ENCODE measurements around the gene ESPNL. TPM values are rescaled to one million over a fixed set of nuclear protein-coding genes. Genes with fewer than 3 reads are reported as not detected.

The ESPNL gene
- total and polyA plus RNA-seq, 2 of the 4 experiments (the other 2 are of a cell fraction) = 2.0 TPM

GRCh38 chr2:238064376-238064775 lies 35.8 kb upstream of the ESPNL start:
- Histone ChIP-seq H3K56ac (ENCODE audit: extremely low read depth, insufficient read depth, low read length) (no peak overlapping the region), H2AFZ (replicated peaks; ENCODE audit: low read length, poor library complexity) (no peak overlapping the region), H3K14ac (replicated peaks; ENCODE audit: low read depth, low read length) (no peak overlapping the region), H3K4me3 (ENCODE audit: insufficient read depth, low read depth, low read length) (no peak overlapping the region), H2BK20ac (ENCODE audit: low read depth, low read length) (no peak overlapping the region), H4K20me1 (ENCODE audit: insufficient read depth, low read length) (no peaks in the 10 kb centered on the region), H2AK5ac (ENCODE audit: low read depth, low read length) (no peak overlapping the region), H3K4ac (ENCODE audit: low read depth, low read length) (no peak overlapping the region), H4K8ac (ENCODE audit: low read depth in 2 of 2, low read length in 2 of 2) (no peak overlapping the region), H4K5ac (ENCODE audit: low read depth, low read length) (no peak overlapping the region), H3K9ac (ENCODE audit: low read depth, low read length) (no peak overlapping the region), H3K18ac (ENCODE audit: low read depth, low read length) (no peak overlapping the region), H3K4me1 (ENCODE audit: control insufficient read depth, insufficient read depth, low read length) (no peaks in the 10 kb centered on the region; the same call in 1 of the 2 replicates), H3K79me1 (ENCODE audit: low read depth in 1 of 2, low read length in 2 of 2) (peaks cover 8 to 32% of the 10 kb centered on the region in 2 experiments), H3K36me3 (ENCODE audit: control insufficient read depth, insufficient read depth, low read length) (peaks cover 13% of the 10 kb centered on the region), H2BK120ac (ENCODE audit: low read depth, low read length) (no peak overlapping the region), H3K23ac (ENCODE audit: low read depth, low read length) (no peak overlapping the region), H3K27ac (ENCODE audit: insufficient read depth, low read length) (no peak overlapping the region), H3K9me1 (ENCODE audit: insufficient read depth, low read length) (no peaks in the 10 kb centered on the region; the same call in 1 of the 2 replicates), H2BK5ac (ENCODE audit: low read depth, low read length, poor library complexity, severe bottlenecking) (no peak overlapping the region), H3K9me3 (ENCODE audit: control insufficient read depth, insufficient read depth, low read length) (no peaks in the 10 kb centered on the region), H2BK15ac (ENCODE audit: low read depth, low read length) (no peak overlapping the region), H3K27me3 (ENCODE audit: control insufficient read depth, insufficient read depth, low read length) (no peaks in the 10 kb centered on the region), H4K91ac (ENCODE audit: insufficient read depth, low read depth, low read length) (no peak overlapping the region), H3K4me2 (ENCODE audit: low read depth, low read length) (no peak overlapping the region), H2AK9ac (replicated peaks; ENCODE audit: low read depth, low read length, poor library complexity) (no peak overlapping the region)
- intact Hi-C loops (cut with micrococcal nuclease) = loop anchor here (5.0 kb wide), 2 partner anchors 97 to 113 kb away; partner anchors contain the start of gene UBE2F
- in situ Hi-C loops (cut with MboI; ENCODE audit: low sequenced_read_pairs) = no loop called here
- TF ChIP-seq CEBPB (IDR thresholded peaks at IDR 0.05; ENCODE audit: low read depth, low read length) (no peak), BHLHE40 (IDR thresholded peaks at IDR 0.05; ENCODE audit: low read depth, low read length) (no peak), RCOR1 (IDR thresholded peaks at IDR 0.05; ENCODE audit: insufficient replicate concordance, low read length) (no peak), CHD1 (IDR thresholded peaks at IDR 0.05; ENCODE audit: low read depth, low read length) (no peak), SMC3 (IDR thresholded peaks at IDR 0.05; ENCODE audit: low read depth, low read length) (no peak), USF2 (IDR thresholded peaks at IDR 0.05; ENCODE audit: low read depth, low read length) (no peak), NFE2L2 (IDR thresholded peaks at IDR 0.05; ENCODE audit: low read depth, low read length) (no peak), MAZ (IDR thresholded peaks at IDR 0.05; ENCODE audit: borderline replicate concordance, low read depth, low read length) (no peak), POLR2A (IDR thresholded peaks at IDR 0.05; ENCODE audit: low read depth, low read length) (no peak), ELK1 (IDR thresholded peaks at IDR 0.05; ENCODE audit: borderline replicate concordance, low read depth, low read length) (no peak), MAFK (IDR thresholded peaks at IDR 0.05; ENCODE audit: low read depth, low read length) (no peak), RFX5 (IDR thresholded peaks at IDR 0.05; ENCODE audit: low read depth, low read length) (no peak), MXI1 (IDR thresholded peaks at IDR 0.05; ENCODE audit: borderline replicate concordance, low read depth, low read length) (no peak), RAD21 (IDR thresholded peaks at IDR 0.05; ENCODE audit: low read length) (no peak), FOS (IDR thresholded peaks at IDR 0.05; ENCODE audit: low read depth, low read length) (no peak)
- TF ChIP-seq, protein P1, sequence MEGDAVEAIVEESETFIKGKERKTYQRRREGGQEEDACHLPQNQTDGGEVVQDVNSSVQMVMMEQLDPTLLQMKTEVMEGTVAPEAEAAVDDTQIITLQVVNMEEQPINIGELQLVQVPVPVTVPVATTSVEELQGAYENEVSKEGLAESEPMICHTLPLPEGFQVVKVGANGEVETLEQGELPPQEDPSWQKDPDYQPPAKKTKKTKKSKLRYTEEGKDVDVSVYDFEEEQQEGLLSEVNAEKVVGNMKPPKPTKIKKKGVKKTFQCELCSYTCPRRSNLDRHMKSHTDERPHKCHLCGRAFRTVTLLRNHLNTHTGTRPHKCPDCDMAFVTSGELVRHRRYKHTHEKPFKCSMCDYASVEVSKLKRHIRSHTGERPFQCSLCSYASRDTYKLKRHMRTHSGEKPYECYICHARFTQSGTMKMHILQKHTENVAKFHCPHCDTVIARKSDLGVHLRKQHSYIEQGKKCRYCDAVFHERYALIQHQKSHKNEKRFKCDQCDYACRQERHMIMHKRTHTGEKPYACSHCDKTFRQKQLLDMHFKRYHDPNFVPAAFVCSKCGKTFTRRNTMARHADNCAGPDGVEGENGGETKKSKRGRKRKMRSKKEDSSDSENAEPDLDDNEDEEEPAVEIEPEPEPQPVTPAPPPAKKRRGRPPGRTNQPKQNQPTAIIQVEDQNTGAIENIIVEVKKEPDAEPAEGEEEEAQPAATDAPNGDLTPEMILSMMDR (conservative IDR thresholded peaks at IDR 0.05; ENCODE audit: low read depth, low read length) = no peak
- POLR2A ChIA-PET (ENCODE audit: unreplicated experiment) = no interaction called here
- no TSS peak for BruUV-seq (replicated peaks)
- CTCF ChIA-PET = no interaction called here
- dilution Hi-C loops (cut with HindIII; ENCODE audit: low sequenced_read_pairs, unreplicated experiment) = no loop called here
- 96% methylated on average over 4 of the region's 7 CpGs; no CpG with 5 or more reads in 1 of the 2 experiments for WGBS, 2 experiments (ENCODE audit: extremely low coverage in 2 of 2, insufficient read length in 1 of 2)
- DNase-seq = no peak
- no peak for ATAC-seq (ENCODE audit: low read depth)

Measured in IMR-90 (cell line).